ENCODE data around the gene COLEC12. TPM values are rescaled to one million over a fixed set of nuclear protein-coding genes. Genes with fewer than 3 reads are reported as not detected.

The COLEC12 gene
- total RNA-seq, 2 donors from 2014 or later: not detected

- H3K36me3 Mint-ChIP-seq: no peaks in the 10 kb centered on the region
- H3K27ac Mint-ChIP-seq: no peak overlapping the region
- ATAC-seq (no peak), DNase-seq (ENCODE audit: low spot score in 2 of 2) (no peak)
- H3K9me3 Mint-ChIP-seq: peaks cover 0 to 10% of the 10 kb centered on the region in 2 donors
These were observed 9.9 kb downstream of the COLEC12 start for GRCh38 chr18:490624-491023.

GRCh38 chr18:490024-490366 lies 10.5 kb downstream of the COLEC12 start:
- no peak for DNase-seq (ENCODE audit: low spot score in 2 of 2)
- Mint-ChIP-seq H3K27ac (no peak overlapping the region), H3K9me3 (peaks cover 0 to 10% of the 10 kb centered on the region in 2 donors), H3K36me3 (no peaks in the 10 kb centered on the region)
- ATAC-seq: no peak

DNA sequence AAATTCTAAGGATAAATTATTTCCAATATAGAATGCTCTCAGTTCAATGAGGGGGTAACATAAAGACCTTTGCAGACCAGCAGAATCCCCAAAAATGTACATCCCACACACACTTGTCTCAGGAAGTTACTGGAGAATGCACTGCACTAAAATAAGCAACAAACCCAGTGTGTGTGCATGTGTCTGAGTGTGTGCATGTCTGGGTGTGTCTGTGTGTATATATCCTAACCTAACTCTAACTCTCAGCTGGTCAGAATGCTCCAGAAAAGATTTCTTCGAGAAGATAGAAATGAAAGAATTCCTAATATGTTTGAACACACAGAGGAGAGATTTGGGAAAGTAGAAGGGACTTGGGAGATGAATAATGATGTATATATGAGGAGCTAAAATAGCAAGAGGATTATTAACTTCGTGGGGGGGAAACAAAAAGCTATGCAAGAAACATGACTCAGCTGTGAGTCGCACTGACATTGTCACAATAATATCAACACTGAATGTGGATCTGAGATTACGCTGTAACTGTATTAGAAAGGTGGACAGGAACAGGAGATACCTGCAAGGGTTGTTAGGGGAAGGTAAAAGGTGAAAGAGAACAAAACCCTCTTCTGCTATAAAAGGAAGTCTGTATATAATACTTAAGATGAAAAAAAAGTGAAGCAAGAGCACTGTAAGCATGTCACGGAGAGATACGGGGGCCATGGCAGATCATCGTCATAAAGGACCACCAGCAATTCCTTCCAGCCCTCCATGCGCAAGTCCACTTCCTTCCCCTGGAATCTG lies 11.1 kb downstream of the COLEC12 start:
- no peak for DNase-seq (ENCODE audit: low spot score in 2 of 2)
- Mint-ChIP-seq H3K36me3 (no peaks in the 10 kb centered on the region), H3K27ac (no peak overlapping the region), H3K9me3 (peaks cover 0 to 10% of the 10 kb centered on the region in 2 donors)
- ATAC-seq: no peak

DNA sequence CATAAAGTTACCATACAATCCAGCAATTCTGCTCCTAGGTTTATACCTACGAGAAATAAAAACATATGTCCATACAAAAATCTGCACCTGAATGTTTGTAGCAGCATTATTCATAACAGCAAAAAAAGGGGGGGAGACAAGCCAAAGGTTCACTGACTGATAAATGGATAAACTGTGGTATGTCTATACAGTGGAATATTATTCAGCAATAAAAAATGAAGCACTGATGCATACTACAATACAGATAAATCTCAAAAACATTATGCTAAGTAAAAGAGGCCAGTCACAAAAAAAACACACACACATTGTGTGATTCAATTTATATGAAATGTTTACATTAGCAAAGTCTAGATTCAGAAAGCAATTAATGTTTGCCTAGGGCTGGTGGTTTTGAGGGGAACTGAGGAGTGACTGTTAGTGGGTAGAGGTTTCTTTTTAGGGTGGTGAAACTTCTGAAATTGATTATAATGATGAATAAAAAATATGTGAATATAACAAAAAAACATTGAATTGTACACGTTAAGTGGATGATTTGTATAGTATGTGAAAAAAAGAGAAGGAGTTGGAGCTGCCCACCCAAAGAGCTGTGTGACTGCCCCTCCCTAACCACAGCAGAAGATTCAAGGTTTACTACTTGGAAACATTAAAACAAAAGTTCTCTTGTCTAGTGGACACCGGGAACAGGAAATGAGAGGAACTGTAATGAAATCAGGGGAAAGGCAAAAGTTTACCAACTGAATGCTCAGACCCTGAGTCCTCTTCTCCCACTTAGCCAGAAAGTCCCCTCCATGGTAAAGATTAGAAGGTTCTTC lies 13.4 kb downstream of the COLEC12 start:
- Mint-ChIP-seq H3K9me3 (peaks cover 0 to 10% of the 10 kb centered on the region in 2 donors), H3K36me3 (no peaks in the 10 kb centered on the region), H3K27ac (no peak overlapping the region)
- ATAC-seq: no peak
- no peak for DNase-seq (ENCODE audit: low spot score in 2 of 2)

GRCh38 chr18:484749-485464 lies 15.6 kb downstream of the COLEC12 start:
- no peak overlapping the region for H3K27ac Mint-ChIP-seq
- peaks cover 0 to 10% of the 10 kb centered on the region in 2 donors for H3K9me3 Mint-ChIP-seq
- DNase-seq (ENCODE audit: low spot score in 2 of 2) (no peak), ATAC-seq (no peak)
- H3K36me3 Mint-ChIP-seq: no peaks in the 10 kb centered on the region

DNA sequence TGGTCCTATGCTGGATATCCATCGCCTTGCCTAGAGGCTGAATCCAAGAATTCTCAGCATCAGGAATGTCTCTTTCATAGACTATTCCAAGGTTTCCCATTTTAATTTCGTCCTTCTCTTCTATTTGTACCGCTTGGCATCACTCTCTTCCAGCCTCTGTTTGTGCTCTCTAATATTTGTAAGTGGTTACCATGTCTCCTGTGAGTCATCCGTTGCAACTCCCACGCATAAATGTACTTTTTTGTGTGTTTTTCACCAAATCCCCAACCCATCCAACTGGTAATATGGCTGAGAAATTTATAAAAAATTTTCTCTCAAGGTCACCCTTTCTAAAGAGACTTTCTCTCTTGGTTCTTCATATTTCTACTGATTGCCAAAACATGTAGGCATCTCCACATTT lies 21.8 kb downstream of the COLEC12 start:
- no peak for DNase-seq (ENCODE audit: low spot score in 2 of 2)
- Mint-ChIP-seq H3K36me3 (no peaks in the 10 kb centered on the region), H3K9me3 (no peaks in the 10 kb centered on the region), H3K27ac (no peak overlapping the region)
- ATAC-seq: no peak

- DNase-seq (ENCODE audit: low spot score in 2 of 2) (no peak), ATAC-seq (peak in 1 of 2 donors; percentile 55)
- Mint-ChIP-seq H3K36me3 (no peaks in the 10 kb centered on the region), H3K9me3 (no peaks in the 10 kb centered on the region), H3K27ac (no peak overlapping the region)
These were observed 22.9 kb downstream of the COLEC12 start for GRCh38 chr18:477565-477964.

- no peaks in the 10 kb centered on the region for H3K9me3 Mint-ChIP-seq
- DNase-seq (ENCODE audit: low spot score in 2 of 2) (no peak), ATAC-seq (no peak)
- H3K27ac Mint-ChIP-seq: no peak overlapping the region
- H3K36me3 Mint-ChIP-seq: no peaks in the 10 kb centered on the region
These were observed 24.2 kb downstream of the COLEC12 start for GRCh38 chr18:476251-476664.

GRCh38 chr18:475202-476031 lies 25.1 kb downstream of the COLEC12 start:
- no peak for DNase-seq (ENCODE audit: low spot score in 2 of 2)
- no peak for ATAC-seq
- no peak overlapping the region for H3K27ac Mint-ChIP-seq
- H3K9me3 Mint-ChIP-seq: no peaks in the 10 kb centered on the region
- H3K36me3 Mint-ChIP-seq: no peaks in the 10 kb centered on the region

DNA sequence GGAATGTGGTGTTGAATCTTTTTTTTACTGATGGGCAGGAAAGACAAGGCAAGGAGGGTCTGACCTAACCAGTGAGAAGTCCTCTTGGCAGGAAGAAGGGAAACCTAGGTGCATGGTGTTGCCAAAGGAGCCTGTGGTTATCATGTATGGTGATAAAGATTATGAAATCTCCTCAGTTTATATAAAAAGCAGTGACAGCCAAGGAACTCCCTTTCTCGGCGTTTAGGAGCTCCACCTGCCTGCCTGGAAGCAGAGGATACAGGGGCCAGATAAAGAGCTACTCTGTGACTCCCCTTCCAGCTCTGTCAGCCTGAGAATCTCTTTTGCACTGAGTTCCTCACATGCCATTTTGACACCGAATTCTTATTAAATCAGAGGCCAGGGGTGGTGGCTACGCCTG lies 26.1 kb downstream of the COLEC12 start:
- DNase-seq (ENCODE audit: low spot score in 2 of 2) (no peak), ATAC-seq (no peak)
- Mint-ChIP-seq H3K9me3 (no peaks in the 10 kb centered on the region), H3K27ac (no peak overlapping the region), H3K36me3 (no peaks in the 10 kb centered on the region)

GRCh38 chr18:473802-474201 lies 26.7 kb downstream of the COLEC12 start:
- Mint-ChIP-seq H3K9me3 (no peaks in the 10 kb centered on the region), H3K36me3 (no peaks in the 10 kb centered on the region), H3K27ac (no peak overlapping the region)
- DNase-seq (ENCODE audit: low spot score in 2 of 2) (no peak), ATAC-seq (no peak)

- DNase-seq (ENCODE audit: low spot score in 2 of 2): no peak
- Mint-ChIP-seq H3K36me3 (no peaks in the 10 kb centered on the region), H3K27ac (no peak overlapping the region), H3K9me3 (no peaks in the 10 kb centered on the region)
- ATAC-seq: no peak
These were observed 28.8 kb downstream of the COLEC12 start for GRCh38 chr18:471716-472115.

GRCh38 chr18:470661-471501 lies 29.6 kb downstream of the COLEC12 start:
- DNase-seq (ENCODE audit: low spot score in 2 of 2) (no peak), ATAC-seq (no peak)
- Mint-ChIP-seq H3K36me3 (no peaks in the 10 kb centered on the region), H3K9me3 (no peaks in the 10 kb centered on the region), H3K27ac (no peak overlapping the region)

GRCh38 chr18:468955-469790 lies 31.3 kb downstream of the COLEC12 start:
- no peak for DNase-seq (ENCODE audit: low spot score in 2 of 2)
- Mint-ChIP-seq H3K9me3 (no peaks in the 10 kb centered on the region), H3K27ac (no peak overlapping the region), H3K36me3 (no peaks in the 10 kb centered on the region)
- ATAC-seq: no peak

All from activated naive CD4-positive, alpha-beta T cell treated with anti-CD3 and anti-CD28 coated beads, Interleukin-2, amount 50 U/mL, for 72 hours (primary cell).